ENCODE measurements around the gene ATP2B1. TPM values are rescaled to one million over a fixed set of nuclear protein-coding genes. Genes with fewer than 3 reads are reported as not detected.

ATP2B1 gene
- total RNA-seq, 1 donor from 2014 or later = 177 TPM

GRCh38 chr12:89575374-89575773 is 133.3 kb downstream of the ATP2B1 start:
- H2AFZ ChIP-seq (replicated peaks) = no peak overlapping the region
- no peaks in the 10 kb centered on the region for H3K27me3 Mint-ChIP-seq (ENCODE audit: insufficient read depth, low read depth)
- H3K4me3 ChIP-seq = no peak overlapping the region
- H3K4me3 Mint-ChIP-seq = no peak overlapping the region
- H4K20me1 ChIP-seq (ENCODE audit: low read depth) = no peaks in the 10 kb centered on the region
- no peaks in the 10 kb centered on the region for H3K36me3 ChIP-seq
- no peaks in the 10 kb centered on the region for H3K36me3 Mint-ChIP-seq
- no peaks in the 10 kb centered on the region for H3K79me2 ChIP-seq (ENCODE audit: low read depth)
- no peak for DNase-seq (ENCODE audit: low spot score)
- TF ChIP-seq EZH2 (IDR thresholded peaks at IDR 0.05) = no peak
- no peaks in the 10 kb centered on the region for H3F3A ChIP-seq (ENCODE audit: low read depth)
- no peak overlapping the region for H3K27ac Mint-ChIP-seq
- peaks cover 14% of the 10 kb centered on the region for H3K4me1 ChIP-seq
- H3K4me2 ChIP-seq = peak overlapping the region; percentile 1
- no peak overlapping the region for H3K9ac ChIP-seq
- H3K9me3 ChIP-seq (ENCODE audit: low read depth) = no peaks in the 10 kb centered on the region
- H3K27me3 ChIP-seq = no peaks in the 10 kb centered on the region
- H3K4me1 Mint-ChIP-seq = peaks cover 9% of the 10 kb centered on the region
- no peak overlapping the region for H3K27ac ChIP-seq
- H3K9me3 Mint-ChIP-seq = no peaks in the 10 kb centered on the region

DNA sequence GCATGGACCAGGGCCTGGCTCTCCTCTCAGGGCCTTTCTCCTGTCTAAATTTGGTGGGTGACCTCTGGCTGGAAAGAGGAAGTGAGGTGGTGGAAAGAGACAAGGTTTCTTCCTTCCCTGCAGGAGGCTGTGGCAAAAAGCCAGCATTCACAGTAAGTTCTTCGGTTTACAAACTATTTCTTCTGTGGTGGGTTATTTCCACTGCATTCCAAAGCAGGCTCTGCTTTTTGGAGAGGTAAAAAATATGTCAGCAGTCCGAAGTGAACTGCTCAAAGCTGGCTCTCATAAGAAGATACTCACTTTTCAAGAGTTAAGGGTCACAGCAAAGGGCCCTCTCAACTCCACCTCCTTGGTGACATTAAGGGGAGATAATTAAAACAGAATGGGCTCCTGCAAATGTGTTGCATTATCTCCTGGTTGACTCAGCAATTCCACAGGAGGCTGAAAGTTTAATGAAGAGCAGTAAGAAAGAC is 133.9 kb downstream of the ATP2B1 start:
- no peak overlapping the region for H3K9ac ChIP-seq
- no peak for DNase-seq (ENCODE audit: low spot score)
- peaks cover 9% of the 10 kb centered on the region for H3K4me1 Mint-ChIP-seq
- TF ChIP-seq, protein P1, sequence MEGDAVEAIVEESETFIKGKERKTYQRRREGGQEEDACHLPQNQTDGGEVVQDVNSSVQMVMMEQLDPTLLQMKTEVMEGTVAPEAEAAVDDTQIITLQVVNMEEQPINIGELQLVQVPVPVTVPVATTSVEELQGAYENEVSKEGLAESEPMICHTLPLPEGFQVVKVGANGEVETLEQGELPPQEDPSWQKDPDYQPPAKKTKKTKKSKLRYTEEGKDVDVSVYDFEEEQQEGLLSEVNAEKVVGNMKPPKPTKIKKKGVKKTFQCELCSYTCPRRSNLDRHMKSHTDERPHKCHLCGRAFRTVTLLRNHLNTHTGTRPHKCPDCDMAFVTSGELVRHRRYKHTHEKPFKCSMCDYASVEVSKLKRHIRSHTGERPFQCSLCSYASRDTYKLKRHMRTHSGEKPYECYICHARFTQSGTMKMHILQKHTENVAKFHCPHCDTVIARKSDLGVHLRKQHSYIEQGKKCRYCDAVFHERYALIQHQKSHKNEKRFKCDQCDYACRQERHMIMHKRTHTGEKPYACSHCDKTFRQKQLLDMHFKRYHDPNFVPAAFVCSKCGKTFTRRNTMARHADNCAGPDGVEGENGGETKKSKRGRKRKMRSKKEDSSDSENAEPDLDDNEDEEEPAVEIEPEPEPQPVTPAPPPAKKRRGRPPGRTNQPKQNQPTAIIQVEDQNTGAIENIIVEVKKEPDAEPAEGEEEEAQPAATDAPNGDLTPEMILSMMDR (IDR thresholded peaks at IDR 0.05) = no peak
- TF ChIP-seq EZH2 (IDR thresholded peaks at IDR 0.05) (no peak), EZH2phosphoT487 (IDR thresholded peaks at IDR 0.05) (no peak)
- no peaks in the 10 kb centered on the region for H3K9me3 ChIP-seq (ENCODE audit: low read depth)
- peak overlapping the region; percentile 7 for H3K27ac Mint-ChIP-seq
- H3K4me3 ChIP-seq = no peak overlapping the region
- no peaks in the 10 kb centered on the region for H4K20me1 ChIP-seq (ENCODE audit: low read depth)
- peaks cover 14% of the 10 kb centered on the region for H3K4me1 ChIP-seq
- no peaks in the 10 kb centered on the region for H3K36me3 Mint-ChIP-seq
- no peaks in the 10 kb centered on the region for H3K9me3 Mint-ChIP-seq
- peaks cover 3% of the 10 kb centered on the region for H3K27me3 Mint-ChIP-seq (ENCODE audit: insufficient read depth, low read depth)
- H3K4me3 Mint-ChIP-seq = no peak overlapping the region
- peak overlapping the region; percentile 22 for H3K27ac ChIP-seq
- no peaks in the 10 kb centered on the region for H3K36me3 ChIP-seq
- H2AFZ ChIP-seq (replicated peaks) = peak overlapping the region; percentile 59
- no peaks in the 10 kb centered on the region for H3K79me2 ChIP-seq (ENCODE audit: low read depth)
- no peaks in the 10 kb centered on the region for H3K27me3 ChIP-seq
- H3K4me2 ChIP-seq = peak overlapping the region; percentile 46
- H3F3A ChIP-seq (ENCODE audit: low read depth) = no peaks in the 10 kb centered on the region

DNA sequence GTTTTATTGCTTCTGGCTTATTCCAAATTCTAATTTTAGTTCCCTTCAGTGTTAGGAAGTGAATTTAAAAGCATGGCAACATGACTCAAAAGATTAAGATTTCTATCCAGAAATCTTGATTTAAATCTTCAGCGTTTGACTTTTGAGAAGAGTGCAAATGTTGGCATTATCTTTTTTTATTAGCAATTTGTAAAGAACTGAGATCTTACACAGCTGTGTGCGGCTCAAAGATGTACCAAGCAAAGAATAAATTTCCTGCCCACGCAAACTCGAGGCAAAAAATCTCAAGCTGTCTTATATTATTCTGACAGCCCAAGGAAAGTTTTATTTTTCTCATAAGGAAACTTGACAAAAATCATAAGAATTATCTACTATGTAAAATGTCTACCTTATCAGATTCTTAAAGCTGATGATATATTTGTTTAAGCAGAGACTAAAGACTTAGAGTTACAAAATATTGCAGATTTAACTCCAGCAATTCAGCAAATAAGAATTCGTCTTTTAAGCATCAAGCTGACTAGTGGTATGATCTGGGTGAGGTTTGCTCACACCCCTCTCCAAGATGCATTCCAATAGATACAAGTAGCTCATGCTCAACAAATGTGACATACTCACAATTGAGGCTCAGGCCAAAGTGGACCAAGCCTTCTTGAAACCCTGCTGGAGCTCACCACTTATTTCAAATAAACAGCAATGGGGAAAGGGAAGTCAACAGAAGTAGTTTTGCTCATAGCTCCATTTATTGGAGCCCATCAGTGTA is 135.4 kb downstream of the ATP2B1 start:
- no peak overlapping the region for H3K4me3 ChIP-seq
- no peak overlapping the region for H3K27ac ChIP-seq
- Mint-ChIP-seq H3K36me3 (no peaks in the 10 kb centered on the region), H3K9me3 (no peaks in the 10 kb centered on the region), H3K27me3 (ENCODE audit: insufficient read depth, low read depth) (peaks cover 3% of the 10 kb centered on the region), H3K4me3 (no peak overlapping the region), H3K27ac (no peak overlapping the region), H3K4me1 (peaks cover 9% of the 10 kb centered on the region)
- H3K79me2 ChIP-seq (ENCODE audit: low read depth) = no peaks in the 10 kb centered on the region
- no peaks in the 10 kb centered on the region for H3K27me3 ChIP-seq
- DNase-seq (ENCODE audit: low spot score) = no peak
- TF ChIP-seq, protein P1 (IDR thresholded peaks at IDR 0.05) = no peak
- no peak for TF ChIP-seq EZH2phosphoT487 (IDR thresholded peaks at IDR 0.05)
- no peak for TF ChIP-seq EZH2 (IDR thresholded peaks at IDR 0.05)
- H3K4me1 ChIP-seq = peaks cover 14% of the 10 kb centered on the region
- H3F3A ChIP-seq (ENCODE audit: low read depth) = no peaks in the 10 kb centered on the region
- no peak overlapping the region for H3K4me2 ChIP-seq
- H3K9me3 ChIP-seq (ENCODE audit: low read depth) = no peaks in the 10 kb centered on the region
- no peak overlapping the region for H3K9ac ChIP-seq
- no peak overlapping the region for H2AFZ ChIP-seq (replicated peaks)
- no peaks in the 10 kb centered on the region for H4K20me1 ChIP-seq (ENCODE audit: low read depth)
- H3K36me3 ChIP-seq = no peaks in the 10 kb centered on the region

Data from neural progenitor cell (in vitro differentiated cells).